Esophagus mucosa (tissue), 1 donor: ENCODE results near the gene MEGF11. TPM values are rescaled to one million over a fixed set of nuclear protein-coding genes. Genes with fewer than 3 reads are reported as not detected.
A peak's percentile ranks its signal among the peaks of the same experiment; 100 is the strongest.

ENCODE experiments used
- ATAC-seq: fragments of 200-7000 bp; cut with Tn5 transposase; one replicate; pipeline ENCODE4 v1.9.1; 2020
- total RNA-seq: library from RNA; stranded (reverse); gene quantifications from one replicate; pipeline ENCODE4 v1.2.4, GENCODE V29; 2023
- donor health status: DM: yes; HTN: yes; CAD: no.

MEGF11 gene
- total RNA-seq, 1 donor from 2014 or later: not detected

GRCh38 chr15:65914386-65914785, 339.2 kb downstream of the MEGF11 start:
- no peak for ATAC-seq

- no peak for ATAC-seq
Observed at GRCh38 chr15:65913631-65914199, 339.8 kb downstream of the MEGF11 start.

- no peak for ATAC-seq
Observed at GRCh38 chr15:65912235-65912634, 341.3 kb downstream of the MEGF11 start.

DNA sequence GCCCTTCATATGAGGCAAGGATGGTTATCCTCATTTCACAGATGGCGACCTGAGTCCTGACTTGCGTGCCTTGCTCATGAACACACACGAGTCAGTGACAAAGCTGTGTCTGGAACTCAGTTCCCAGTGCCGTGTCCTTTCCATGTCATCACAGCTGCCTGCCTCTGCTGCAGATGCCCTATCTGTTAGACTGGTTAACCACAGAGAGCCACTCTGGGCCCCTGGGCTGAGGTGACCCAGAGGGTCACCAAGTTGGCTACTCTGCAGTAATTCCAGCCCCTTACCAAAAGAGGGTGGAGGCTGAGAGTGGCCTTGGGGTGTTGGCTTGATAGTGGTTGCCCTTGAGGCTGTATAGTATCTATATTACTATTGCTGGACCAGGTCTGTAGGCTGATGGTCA, 343.2 kb downstream of the MEGF11 start:
- no peak for ATAC-seq

DNA sequence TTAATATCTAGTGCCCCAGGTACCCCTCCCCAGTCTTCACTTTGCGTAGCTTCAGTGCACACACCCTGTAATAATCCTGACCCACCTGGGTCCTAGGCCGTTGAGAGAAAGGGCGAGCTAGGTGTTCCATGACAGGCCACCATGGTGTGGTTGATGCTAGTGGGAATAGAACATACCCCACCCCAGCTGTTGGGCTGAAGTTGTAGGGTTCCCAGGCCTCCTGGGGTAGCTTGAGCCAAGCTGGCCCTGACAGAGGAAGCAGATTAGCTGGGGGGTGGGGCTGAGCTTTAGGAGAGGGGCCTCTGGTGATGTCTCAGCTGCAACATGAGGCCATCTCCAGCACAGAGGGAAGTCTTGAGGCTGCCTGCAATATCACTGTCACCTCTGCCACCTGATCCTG, 343.7 kb downstream of the MEGF11 start:
- ATAC-seq: no peak

DNA sequence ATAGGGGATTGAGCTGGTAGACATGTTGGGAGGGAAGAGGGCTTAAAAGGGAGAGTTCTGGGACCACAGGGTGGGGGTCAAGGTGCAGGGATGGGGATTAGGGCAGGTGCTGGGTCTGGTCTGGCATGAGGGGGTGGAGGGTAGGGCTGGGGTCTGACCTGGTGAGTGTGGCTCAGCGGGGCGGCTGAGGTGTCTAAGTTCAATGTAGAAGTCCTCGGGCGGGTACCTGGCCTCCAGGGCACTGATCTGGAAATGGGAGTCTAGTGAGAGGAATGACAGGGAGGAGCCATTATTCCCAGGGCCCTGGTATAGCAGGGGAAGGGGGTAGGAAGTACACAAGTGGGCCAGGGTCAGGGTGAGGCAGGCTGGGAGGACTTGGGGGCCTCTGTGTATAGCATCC, 344.7 kb downstream of the MEGF11 start:
- no peak for ATAC-seq

GRCh38 chr15:65907661-65908060, 345.9 kb downstream of the MEGF11 start:
- ATAC-seq: no peak

DNA sequence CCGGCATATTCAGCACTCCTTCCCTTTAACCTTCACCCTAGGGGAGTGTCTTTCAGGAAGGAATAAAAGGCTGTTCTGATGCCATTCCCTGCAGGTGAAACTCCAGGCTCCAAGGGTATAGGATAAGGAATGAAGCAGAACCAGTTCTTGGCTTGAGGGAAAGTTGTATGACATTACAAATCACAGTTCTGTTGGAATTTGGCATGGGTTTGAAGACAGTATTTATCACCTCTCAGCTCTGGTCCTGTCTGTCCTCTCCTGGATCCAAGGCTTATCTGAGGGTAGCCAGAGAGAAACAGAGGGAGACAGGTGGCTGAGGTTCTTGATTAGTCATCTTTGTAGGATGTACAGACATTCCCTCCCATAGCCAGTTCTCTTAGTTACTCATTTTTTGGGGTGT, 347.2 kb downstream of the MEGF11 start:
- peak; percentile 64 for ATAC-seq

DNA sequence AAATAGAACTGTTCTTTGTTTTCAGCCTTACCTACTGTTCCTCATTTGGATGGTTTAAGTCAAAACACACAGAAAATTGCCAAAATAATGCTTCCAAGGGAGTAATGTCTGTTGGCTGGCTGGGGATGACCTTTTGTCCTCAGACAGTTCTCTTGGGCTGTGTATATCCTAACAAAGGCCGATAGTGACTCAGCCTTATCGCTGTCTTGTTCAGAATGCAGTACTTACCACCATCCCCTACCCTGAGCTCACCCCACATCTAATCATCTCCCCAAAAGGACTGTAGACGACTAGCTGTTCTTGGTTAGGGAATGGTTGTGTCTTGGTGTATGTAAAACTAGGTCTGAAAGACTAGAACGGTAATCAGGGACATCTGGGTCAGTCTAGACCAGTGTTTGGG, 349.2 kb downstream of the MEGF11 start:
- ATAC-seq: no peak

- ATAC-seq: no peak
Observed at GRCh38 chr15:65903296-65904073, 350.1 kb downstream of the MEGF11 start.

GRCh38 chr15:65902373-65902772, 351.2 kb downstream of the MEGF11 start:
- peak; percentile 95 for ATAC-seq

- no peak for ATAC-seq
Observed at GRCh38 chr15:65901836-65902235, 351.7 kb downstream of the MEGF11 start.

GRCh38 chr15:65901336-65901735, 352.2 kb downstream of the MEGF11 start:
- ATAC-seq: no peak

- ATAC-seq: no peak
Observed at GRCh38 chr15:65900488-65900887, 353.1 kb downstream of the MEGF11 start.

GRCh38 chr15:65896236-65896635, 357.3 kb downstream of the MEGF11 start:
- ATAC-seq: no peak

DNA sequence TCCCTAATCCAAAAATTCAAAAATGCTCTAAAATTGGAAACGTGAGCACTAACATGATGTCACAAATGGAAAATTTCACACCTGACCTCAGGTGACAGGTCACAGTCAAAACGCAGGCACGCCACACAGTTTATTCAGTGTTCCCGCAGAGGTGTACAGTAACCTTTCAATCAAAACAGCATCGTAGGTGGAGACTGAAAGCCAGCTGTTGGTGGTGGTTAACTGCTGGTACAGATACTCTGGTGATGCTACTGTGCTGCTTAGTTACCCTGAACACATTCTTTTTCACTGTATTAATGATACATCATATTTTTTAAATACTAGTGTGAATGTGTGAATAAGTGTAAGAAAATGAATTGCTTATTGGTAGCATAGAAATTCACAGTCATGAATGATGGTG, 360.5 kb downstream of the MEGF11 start:
- no peak for ATAC-seq

GRCh38 chr15:65888981-65889380, 364.6 kb downstream of the MEGF11 start:
- ATAC-seq: no peak

DNA sequence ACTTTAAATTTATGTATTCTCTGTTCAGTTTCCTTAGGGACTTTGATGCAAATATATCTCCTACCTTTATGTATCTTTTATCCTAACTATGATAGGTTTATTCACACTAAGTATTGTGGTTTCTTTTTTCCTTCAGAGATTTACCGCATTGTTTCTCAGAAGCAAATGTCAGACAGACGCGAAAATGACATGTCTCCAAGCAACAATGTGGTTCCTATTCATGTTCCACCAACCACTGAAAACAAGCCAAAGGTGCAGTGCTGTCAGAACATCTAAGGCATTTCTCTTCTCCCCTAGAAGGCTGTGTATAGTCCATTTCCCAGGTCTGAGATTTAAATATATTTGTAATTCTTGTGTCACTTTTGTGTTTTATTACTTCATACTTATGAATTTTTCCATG, 366.0 kb downstream of the MEGF11 start:
- no peak for ATAC-seq

DNA sequence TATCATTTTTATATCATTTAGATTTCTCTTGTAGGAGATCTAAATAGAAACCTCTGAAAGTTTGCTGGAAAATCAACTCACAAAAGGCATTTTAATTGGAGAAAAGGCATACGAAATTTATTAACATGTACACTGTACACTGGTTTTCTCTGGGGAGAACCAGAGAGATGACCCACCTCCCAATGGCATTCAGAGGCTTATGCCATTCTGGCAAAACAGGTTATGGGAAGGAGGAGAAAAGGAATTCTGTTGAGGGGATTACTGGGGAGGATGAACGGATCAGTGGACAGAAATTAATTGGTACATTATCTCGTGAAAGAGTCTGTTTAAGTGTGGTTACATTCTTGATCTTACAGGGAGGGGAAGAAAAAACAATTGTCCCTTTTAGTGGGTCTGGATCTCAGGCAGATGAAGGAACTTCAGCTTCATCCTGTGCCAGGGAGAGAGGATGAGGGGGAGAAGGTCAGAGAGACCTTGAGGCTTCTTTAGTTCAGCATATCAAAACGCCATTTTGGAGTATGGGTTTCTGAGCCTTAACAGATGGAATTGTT, 367.8 kb downstream of the MEGF11 start:
- ATAC-seq: peak; percentile 80

- no peak for ATAC-seq
Observed at GRCh38 chr15:65884511-65884910, 369.0 kb downstream of the MEGF11 start.

GRCh38 chr15:65883571-65883970, 370.0 kb downstream of the MEGF11 start:
- ATAC-seq: no peak

- no peak for ATAC-seq
Observed at GRCh38 chr15:65881766-65882434, 371.6 kb downstream of the MEGF11 start.

- ATAC-seq: no peak
Observed at GRCh38 chr15:65877749-65878148, 375.8 kb downstream of the MEGF11 start.

GRCh38 chr15:65875458-65875857, 378.1 kb downstream of the MEGF11 start:
- no peak for ATAC-seq
